K562 (cell line): ENCODE results near the gene IDS. TPM values are rescaled to one million over a fixed set of nuclear protein-coding genes. Genes with fewer than 3 reads are reported as not detected.

Source experiments
- BCL6 ChIP-seq: fragments of 250-450 bp; sonication (Bioruptor Pico); IDR thresholded peaks from 2 replicates; pipeline ENCODE4 v1.4.0; 2020
- CREM ChIP-seq: IDR thresholded peaks from 2 replicates; pipeline ENCODE4 v1.6.1; 2014; ENCODE audit warnings: antibody characterized with exemption, low read depth
- FUS ChIP-seq: fragments of 200-400 bp; formaldehyde crosslinking; optimal IDR thresholded peaks from 2 replicates; pipeline ENCODE3; 2017; ENCODE audit warnings: low read depth, low read length
- HDGF ChIP-seq: fragments of 450-650 bp; IDR thresholded peaks from 2 replicates; pipeline ENCODE4 v1.6.1; 2016
- IRF2 ChIP-seq: sonication (generic); formaldehyde crosslinking; IDR thresholded peaks from 2 replicates; pipeline ENCODE4 v1.8.1; 2022; ENCODE audit warnings: mild to moderate bottlenecking, missing genetic modification reagents
- LEF1 ChIP-seq: fragments of 450-650 bp; IDR thresholded peaks from 2 replicates; pipeline ENCODE4 v1.6.1; 2016; ENCODE audit warnings: mild to moderate bottlenecking
- NUFIP1 ChIP-seq: fragments of 450-650 bp; IDR thresholded peaks from 2 replicates; pipeline ENCODE4 v1.6.1; 2018; ENCODE audit not compliant: partially characterized antibody
- PHF20 ChIP-seq: fragments of 450-650 bp; IDR thresholded peaks from 2 replicates; pipeline ENCODE4 v1.6.1; 2018; ENCODE audit not compliant: partially characterized antibody
- RFX5 ChIP-seq: IDR thresholded peaks from 2 replicates; pipeline ENCODE4 v1.6.1; 2011; ENCODE audit warnings: low read depth, mild to moderate bottlenecking, improper control_type of control experiment, low read length
- SIN3A ChIP-seq, 2 experiments: fragments of 150-350 bp in 1 of 2; IDR thresholded peaks; 2 replicates each; pipeline ENCODE4 v1.6.1; 2011 to 2016; ENCODE audit warnings: borderline replicate concordance in 2 of 2, low read depth in 2 of 2, low read length in 2 of 2, mild to moderate bottlenecking in 2 of 2, moderate library complexity in 2 of 2; ENCODE audit not compliant: control insufficient read depth in 1 of 2
- TAF7 ChIP-seq: fragments of 450-650 bp; IDR thresholded peaks from 2 replicates; pipeline ENCODE4 v1.6.1; 2016; ENCODE audit warnings: missing genetic modification characterization, missing compliant biosample characterization
- TSC22D4 ChIP-seq: fragments of 450-650 bp; IDR thresholded peaks from 2 replicates; pipeline ENCODE4 v1.6.1; 2016; ENCODE audit warnings: missing genetic modification characterization, missing biosample characterization, control low read depth
- ZBED1 ChIP-seq: IDR thresholded peaks from 2 replicates; pipeline ENCODE4 v1.6.1; 2014
- ZNF124 ChIP-seq: sonication (generic); formaldehyde crosslinking; IDR thresholded peaks from 2 replicates; pipeline ENCODE4 v1.8.1; 2022; ENCODE audit warnings: missing genetic modification reagents
- ZNF134 ChIP-seq: fragments of 250-450 bp; sonication (Bioruptor Pico); conservative IDR thresholded peaks from 2 replicates; pipeline ENCODE4 v1.4.0; 2020
- ZNF197 ChIP-seq: fragments of 200-800 bp; sonication (Bioruptor generic); IDR thresholded peaks from 2 replicates; pipeline ENCODE4 v1.6.1; 2016; ENCODE audit warnings: low read depth, missing genetic modification characterization, missing compliant biosample characterization
- polyA plus RNA-seq, 8 experiments: library from polyadenylated mRNA; depleted of rRNA in 4 of 8; stranded (reverse) in 5 of 8; unstranded in 3 of 8; fragments of >200 nt; fragmentation: Nextera tagmentation in 2 of 8; fragmentation: Illumina TruSeq in 1 of 8; extraction: Ambion mirVana in 2 of 8; extraction: Trizol in 1 of 8; gene quantifications; 2 replicates each; pipeline versions ENCODE4 v1.2.1 to v1.2.3, GENCODE V29; 2011 to 2014; ENCODE audit warnings: inconsistent platforms in 1 of 8, missing spikeins in 1 of 8
- total RNA-seq, 7 experiments: library from RNA; depleted of rRNA in 6 of 7; stranded (reverse); fragments of >200 nt in 6 of 7; fragmentation: Illumina TruSeq in 2 of 7; extraction: Trizol in 2 of 7; gene quantifications; 2 replicates each; pipeline versions ENCODE4 v1.2.1 to v1.2.3, GENCODE V29; 2011 to 2021; ENCODE audit warnings: low replicate concordance in 1 of 7
- TF ChIP-seq, protein P1 (sequence below): fragments of 450-650 bp; IDR thresholded peaks from 2 replicates; pipeline ENCODE4 v1.6.1; 2016; ENCODE audit warnings: low read depth, mild to moderate bottlenecking, moderate library complexity
- TF ChIP-seq, protein P2 (sequence below): fragments of 250-450 bp; sonication (Bioruptor Pico); IDR thresholded peaks from 2 replicates; pipeline ENCODE4 v1.4.0; 2020; ENCODE audit warnings: mild to moderate bottlenecking
- TF ChIP-seq, protein P3 (sequence below): fragments of 250-450 bp; sonication (Bioruptor Pico); IDR thresholded peaks from 2 replicates; pipeline ENCODE4 v1.8.0; 2021; ENCODE audit warnings: moderate library complexity, mild to moderate bottlenecking, inconsistent platforms
- TF ChIP-seq, protein P4 (sequence below): fragments of 450-650 bp; IDR thresholded peaks from 2 replicates; pipeline ENCODE4 v1.6.1; 2016; ENCODE audit warnings: missing biosample characterization, missing genetic modification characterization
- TF ChIP-seq, protein P5 (sequence below): sonication (generic); formaldehyde crosslinking; IDR thresholded peaks from 2 replicates; pipeline ENCODE4 v1.9.0; 2022; ENCODE audit warnings: mild to moderate bottlenecking, missing genetic modification reagents
- TF ChIP-seq, protein P6 (sequence below): fragments of 450-650 bp; IDR thresholded peaks from 2 replicates; pipeline ENCODE4 v1.6.1; 2016; ENCODE audit warnings: mild to moderate bottlenecking

The IDS gene
- total and polyA plus RNA-seq, 9 of the 15 experiments (the other 6 are each of a cell fraction or from before 2014, with no cell fraction given): 2.0 to 18.6 (median 8.6) TPM

DNA sequence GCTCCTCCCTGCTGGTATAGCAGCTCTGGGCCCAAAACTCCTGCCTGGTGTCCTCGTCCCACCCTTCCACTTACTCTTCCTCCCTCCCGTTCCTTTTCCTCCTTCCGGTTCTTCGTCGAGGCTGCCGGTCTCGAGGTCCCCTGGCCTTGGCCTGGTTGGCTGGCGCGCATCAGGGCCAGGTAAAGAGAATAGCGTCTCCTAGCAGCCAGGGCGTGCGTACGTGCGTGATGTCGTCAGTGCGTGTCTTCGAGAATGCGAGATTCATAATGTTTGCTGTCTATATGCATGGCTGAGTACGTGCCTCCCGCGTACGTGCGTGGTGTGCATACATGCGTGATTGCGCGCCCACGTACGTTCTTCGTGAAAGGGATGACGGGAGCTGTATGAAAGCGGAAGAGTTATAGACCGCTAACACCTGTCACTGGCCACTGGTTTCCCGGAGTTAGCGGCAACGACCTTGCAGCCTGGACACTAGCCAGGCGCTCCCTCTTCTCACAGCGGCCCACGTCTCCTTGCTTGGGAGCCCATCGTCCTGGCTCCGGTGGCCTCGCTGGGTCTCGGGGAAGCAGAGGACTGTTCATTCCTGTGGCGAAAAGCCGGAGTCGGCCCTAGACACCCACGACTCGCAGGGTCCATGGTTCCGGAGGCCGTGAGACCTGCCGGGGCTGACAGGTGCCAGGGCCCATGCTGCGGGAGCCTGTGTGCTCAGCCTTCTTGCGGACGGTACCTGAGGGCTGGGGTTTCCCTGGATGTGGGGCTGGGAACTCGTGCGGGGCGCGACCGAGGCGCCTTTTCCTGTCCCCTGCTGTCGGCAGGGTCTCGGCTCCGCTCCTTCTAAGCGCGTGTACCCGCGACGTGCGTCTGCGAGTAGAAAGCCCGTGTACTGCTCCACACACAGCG is 35.8 kb upstream of the IDS start, which contains the start of gene EOLA1 (continued):
- TF ChIP-seq SIN3A (IDR thresholded peaks at IDR 0.05; ENCODE audit: borderline replicate concordance in 2 of 2, control insufficient read depth in 1 of 2, low read depth in 2 of 2, low read length in 2 of 2): no peak
- TF ChIP-seq TSC22D4: no peak
- TF ChIP-seq ZNF124 (CRISPR knock-in tag): no peak
- TF ChIP-seq, protein P1, sequence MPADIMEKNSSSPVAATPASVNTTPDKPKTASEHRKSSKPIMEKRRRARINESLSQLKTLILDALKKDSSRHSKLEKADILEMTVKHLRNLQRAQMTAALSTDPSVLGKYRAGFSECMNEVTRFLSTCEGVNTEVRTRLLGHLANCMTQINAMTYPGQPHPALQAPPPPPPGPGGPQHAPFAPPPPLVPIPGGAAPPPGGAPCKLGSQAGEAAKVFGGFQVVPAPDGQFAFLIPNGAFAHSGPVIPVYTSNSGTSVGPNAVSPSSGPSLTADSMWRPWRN: no peak
- TF ChIP-seq, protein P2, sequence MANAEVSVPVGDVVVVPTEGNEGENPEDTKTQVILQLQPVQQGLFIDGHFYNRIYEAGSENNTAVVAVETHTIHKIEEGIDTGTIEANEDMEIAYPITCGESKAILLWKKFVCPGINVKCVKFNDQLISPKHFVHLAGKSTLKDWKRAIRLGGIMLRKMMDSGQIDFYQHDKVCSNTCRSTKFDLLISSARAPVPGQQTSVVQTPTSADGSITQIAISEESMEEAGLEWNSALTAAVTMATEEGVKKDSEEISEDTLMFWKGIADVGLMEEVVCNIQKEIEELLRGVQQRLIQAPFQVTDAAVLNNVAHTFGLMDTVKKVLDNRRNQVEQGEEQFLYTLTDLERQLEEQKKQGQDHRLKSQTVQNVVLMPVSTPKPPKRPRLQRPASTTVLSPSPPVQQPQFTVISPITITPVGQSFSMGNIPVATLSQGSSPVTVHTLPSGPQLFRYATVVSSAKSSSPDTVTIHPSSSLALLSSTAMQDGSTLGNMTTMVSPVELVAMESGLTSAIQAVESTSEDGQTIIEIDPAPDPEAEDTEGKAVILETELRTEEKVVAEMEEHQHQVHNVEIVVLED (CRISPR knock-in tag): peak; percentile 99
- TF ChIP-seq, protein P3, sequence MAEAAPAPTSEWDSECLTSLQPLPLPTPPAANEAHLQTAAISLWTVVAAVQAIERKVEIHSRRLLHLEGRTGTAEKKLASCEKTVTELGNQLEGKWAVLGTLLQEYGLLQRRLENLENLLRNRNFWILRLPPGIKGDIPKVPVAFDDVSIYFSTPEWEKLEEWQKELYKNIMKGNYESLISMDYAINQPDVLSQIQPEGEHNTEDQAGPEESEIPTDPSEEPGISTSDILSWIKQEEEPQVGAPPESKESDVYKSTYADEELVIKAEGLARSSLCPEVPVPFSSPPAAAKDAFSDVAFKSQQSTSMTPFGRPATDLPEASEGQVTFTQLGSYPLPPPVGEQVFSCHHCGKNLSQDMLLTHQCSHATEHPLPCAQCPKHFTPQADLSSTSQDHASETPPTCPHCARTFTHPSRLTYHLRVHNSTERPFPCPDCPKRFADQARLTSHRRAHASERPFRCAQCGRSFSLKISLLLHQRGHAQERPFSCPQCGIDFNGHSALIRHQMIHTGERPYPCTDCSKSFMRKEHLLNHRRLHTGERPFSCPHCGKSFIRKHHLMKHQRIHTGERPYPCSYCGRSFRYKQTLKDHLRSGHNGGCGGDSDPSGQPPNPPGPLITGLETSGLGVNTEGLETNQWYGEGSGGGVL (CRISPR knock-in tag): no peak
- TF ChIP-seq RFX5: no peak
- TF ChIP-seq CREM: peak; percentile 93
- no peak for TF ChIP-seq BCL6 (CRISPR knock-in tag)
- TF ChIP-seq IRF2 (CRISPR knock-in tag): no peak
- no peak for TF ChIP-seq ZBED1
- TF ChIP-seq FUS: no peak
- TF ChIP-seq, protein P4, sequence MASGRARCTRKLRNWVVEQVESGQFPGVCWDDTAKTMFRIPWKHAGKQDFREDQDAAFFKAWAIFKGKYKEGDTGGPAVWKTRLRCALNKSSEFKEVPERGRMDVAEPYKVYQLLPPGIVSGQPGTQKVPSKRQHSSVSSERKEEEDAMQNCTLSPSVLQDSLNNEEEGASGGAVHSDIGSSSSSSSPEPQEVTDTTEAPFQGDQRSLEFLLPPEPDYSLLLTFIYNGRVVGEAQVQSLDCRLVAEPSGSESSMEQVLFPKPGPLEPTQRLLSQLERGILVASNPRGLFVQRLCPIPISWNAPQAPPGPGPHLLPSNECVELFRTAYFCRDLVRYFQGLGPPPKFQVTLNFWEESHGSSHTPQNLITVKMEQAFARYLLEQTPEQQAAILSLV (tag): no peak
- TF ChIP-seq ZNF134 (CRISPR knock-in tag): no peak
- TF ChIP-seq ZNF197 (CRISPR knock-in tag): no peak
- TF ChIP-seq LEF1: no peak
- TF ChIP-seq, protein P5, sequence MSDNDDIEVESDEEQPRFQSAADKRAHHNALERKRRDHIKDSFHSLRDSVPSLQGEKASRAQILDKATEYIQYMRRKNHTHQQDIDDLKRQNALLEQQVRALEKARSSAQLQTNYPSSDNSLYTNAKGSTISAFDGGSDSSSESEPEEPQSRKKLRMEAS (CRISPR knock-in tag): peak; percentile 58
- no peak for TF ChIP-seq HDGF
- no peak for TF ChIP-seq PHF20
- TF ChIP-seq TAF7 (tag): no peak
- no peak for TF ChIP-seq NUFIP1
- TF ChIP-seq, protein P6, sequence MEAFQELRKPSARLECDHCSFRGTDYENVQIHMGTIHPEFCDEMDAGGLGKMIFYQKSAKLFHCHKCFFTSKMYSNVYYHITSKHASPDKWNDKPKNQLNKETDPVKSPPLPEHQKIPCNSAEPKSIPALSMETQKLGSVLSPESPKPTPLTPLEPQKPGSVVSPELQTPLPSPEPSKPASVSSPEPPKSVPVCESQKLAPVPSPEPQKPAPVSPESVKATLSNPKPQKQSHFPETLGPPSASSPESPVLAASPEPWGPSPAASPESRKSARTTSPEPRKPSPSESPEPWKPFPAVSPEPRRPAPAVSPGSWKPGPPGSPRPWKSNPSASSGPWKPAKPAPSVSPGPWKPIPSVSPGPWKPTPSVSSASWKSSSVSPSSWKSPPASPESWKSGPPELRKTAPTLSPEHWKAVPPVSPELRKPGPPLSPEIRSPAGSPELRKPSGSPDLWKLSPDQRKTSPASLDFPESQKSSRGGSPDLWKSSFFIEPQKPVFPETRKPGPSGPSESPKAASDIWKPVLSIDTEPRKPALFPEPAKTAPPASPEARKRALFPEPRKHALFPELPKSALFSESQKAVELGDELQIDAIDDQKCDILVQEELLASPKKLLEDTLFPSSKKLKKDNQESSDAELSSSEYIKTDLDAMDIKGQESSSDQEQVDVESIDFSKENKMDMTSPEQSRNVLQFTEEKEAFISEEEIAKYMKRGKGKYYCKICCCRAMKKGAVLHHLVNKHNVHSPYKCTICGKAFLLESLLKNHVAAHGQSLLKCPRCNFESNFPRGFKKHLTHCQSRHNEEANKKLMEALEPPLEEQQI: no peak
